ENCODE results near the gene LRRTM2.
"Not testable (repeated sequence)": the region's sequence is repeated elsewhere in the genome, so short reads cannot be mapped to it uniquely, and the experiment has no call there.

Gene LRRTM2

DNA sequence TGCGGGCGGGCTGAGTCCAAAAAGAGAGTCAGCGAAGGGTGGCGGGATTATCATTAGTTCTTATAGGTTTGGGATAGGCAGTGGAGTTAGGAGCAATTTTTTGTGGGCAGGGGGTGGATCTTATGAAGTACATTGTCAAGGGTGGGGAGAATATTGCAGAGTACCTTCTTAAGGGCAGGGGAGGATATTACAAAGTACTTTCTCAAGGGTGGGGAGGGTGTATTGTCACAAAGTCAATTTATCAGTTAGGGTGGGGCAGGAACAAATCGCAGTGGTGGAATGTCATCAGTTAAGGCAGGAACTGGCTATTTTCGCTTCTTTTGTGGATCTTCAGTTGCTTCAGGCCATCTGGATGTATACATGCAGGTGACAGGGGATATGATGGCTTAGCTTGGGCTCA, 40.3 kb downstream of the LRRTM2 start:
- DNase-seq (ENCODE audit: low spot score): not testable (repeated sequence)

DNA sequence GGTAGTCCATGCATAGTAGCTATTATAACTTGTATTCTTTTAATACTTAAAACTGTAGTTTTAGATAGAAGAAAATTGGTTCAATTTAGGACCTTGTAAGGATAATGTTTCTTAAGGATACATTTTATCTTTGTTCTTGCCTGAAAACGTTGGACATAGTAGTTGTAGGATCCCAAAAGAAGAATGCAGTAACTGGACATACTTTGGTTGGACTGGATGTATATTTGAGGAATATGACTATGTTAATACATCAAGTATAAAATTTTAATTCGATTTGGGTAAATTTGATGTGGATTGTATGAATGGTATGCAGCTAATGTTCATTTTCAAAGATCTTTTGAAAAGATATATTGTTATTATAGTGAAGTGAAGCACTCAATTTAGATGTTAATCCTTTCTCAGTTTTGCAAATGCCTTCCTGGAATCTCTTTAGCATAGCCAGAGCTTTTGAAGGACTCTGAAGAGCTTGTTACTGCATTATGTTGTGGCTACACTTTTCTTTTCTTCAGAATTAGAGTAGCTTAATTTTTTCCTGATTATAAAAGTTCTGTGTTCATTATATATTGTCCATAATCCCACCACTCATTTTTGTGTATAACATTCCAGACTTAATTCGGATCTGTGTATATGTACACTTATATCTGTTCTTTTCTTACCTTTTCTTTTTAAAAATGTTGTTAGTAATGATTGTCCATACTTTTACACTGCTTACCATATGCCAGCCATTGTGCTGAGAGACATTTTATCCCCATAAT, 41.2 kb downstream of the LRRTM2 start:
- no peak for DNase-seq (ENCODE audit: low spot score)

DNA sequence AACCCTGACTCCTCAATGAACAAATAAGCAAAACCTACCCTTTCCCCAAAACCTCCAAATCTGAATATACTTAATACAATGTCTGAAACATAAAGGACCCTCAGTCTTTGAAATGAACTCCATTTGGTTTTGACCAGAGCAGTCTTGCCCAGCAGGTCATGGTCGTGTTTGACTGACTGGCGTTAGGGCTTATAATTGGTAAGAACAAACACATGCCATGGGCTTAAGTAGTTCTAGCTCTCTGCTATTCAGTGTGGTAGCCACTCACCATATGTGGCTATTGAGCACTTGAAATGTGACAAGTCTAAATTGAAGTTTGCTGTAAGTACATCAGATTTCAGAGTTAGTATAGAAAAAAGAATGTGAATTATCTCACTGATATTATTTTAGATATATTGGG, 42.1 kb downstream of the LRRTM2 start:
- no peak for DNase-seq (ENCODE audit: low spot score)

DNA sequence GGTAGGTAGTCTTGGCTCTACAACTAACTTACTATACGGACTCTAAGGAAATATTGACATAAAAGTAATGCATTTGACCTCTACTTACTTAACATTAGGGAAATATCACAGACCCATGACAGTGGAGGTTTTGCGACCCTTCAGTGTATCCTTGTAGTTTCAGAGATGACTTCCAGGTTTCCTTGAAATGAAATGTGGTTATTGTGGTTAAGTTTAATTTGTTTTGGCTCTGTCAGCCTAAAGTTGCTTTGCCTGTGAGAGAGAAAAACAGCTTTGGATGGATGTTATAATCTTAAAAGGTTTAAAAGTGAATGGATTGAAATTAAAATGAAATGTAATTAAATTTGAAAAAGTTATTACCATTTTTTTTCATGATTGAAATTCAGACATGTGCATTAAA, 42.9 kb downstream of the LRRTM2 start:
- DNase-seq (ENCODE audit: low spot score): no peak

DNA sequence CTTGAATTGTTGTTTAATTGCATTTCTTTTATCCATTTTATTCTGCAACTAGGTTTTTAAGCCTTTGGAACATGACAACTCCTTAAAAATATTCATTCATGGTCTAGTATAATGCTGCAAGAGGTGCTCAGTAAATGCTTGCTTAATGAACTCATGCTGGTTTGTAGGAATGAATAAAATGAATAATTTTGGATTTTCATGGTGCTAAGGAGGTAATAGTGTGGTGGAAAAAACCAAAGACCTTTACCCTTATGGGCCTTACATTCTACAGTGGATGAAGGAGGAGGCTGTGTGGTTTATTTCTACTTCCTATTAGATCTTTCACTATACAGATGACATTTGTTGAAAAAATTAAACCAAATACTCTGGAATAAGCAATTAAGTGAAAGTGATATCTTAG, 43.4 kb downstream of the LRRTM2 start:
- no peak for DNase-seq (ENCODE audit: low spot score)

DNA sequence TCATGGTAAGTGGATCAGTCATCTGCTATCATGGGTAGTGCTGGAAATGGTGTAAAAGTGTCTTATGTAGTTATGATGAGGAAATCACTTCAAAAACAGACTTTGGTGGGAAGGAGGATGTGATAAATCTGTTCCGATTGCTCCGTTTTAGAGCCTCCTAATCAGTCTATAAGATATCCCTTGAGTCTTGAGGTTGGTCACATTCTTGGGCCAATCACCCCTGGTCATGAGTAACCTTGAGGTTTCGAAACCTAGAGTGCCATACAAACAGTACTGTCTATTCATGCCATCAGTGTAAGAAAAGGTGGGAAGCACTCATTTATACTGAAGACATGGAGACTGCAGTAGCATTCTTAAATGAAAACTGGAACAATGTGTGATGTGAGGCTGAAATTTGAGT, 45.8 kb downstream of the LRRTM2 start:
- DNase-seq (ENCODE audit: low spot score): no peak

DNA sequence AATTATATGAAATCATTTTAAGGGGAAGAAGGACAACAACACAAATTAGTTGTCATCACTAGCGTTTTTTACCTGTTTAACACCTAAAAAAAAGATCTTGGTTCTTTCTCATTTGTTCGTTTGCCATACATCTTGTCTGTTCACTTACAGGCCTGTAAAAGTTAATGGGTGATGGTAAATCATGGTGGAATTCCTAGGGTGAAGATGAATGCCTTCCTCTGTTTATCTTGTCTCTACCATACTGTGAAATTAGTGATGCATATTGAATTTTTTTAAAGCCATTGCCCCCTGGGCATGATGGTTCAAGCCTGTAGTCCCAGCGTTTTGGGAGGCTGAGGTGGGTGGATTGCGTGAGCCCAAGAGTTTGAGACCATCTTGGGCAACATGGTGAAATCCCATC, 46.6 kb downstream of the LRRTM2 start:
- DNase-seq (ENCODE audit: low spot score): no peak

DNA sequence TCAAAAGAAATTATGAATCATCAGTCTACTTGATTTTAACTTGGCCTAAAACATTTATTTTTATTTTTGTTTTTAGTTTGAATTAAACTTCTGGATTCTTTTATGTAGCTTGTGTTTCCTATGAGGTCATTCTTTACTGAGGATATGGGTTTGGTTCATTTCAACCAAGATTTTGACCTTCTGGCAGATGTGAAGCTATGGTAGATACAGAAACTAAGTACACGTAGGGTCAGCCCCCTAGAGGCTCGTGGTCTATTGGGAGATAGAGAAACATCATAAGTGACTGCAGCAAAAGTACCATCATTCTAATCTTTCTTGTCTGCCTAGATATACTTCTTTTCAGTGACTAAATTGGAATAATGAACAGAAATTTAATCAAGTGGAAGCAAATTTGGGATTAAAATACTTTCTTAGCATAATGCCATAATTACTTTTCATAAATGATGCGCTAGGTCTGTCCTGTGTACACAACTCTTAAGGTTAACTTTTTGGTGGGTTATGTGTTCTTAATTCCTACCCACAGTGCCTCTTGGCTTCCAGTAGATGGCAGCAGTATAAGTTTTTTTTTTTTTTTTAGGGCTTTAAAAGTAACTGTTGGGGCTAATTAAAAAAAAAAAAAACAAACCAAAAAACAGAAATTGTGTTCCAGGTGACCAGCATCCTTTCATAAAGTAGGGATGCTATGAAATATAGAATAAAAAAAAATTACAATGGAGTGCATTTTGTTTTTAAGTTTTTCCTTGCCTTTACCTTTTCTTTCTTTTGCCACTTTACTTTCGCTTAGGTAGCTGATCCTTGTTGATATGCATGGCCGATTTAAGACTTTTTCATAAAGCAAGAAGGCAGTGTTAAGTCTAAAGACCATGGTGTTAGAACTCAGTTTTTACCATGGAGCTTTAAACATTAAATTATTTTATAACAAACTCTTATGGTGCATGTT, 49.9 kb downstream of the LRRTM2 start:
- DNase-seq (ENCODE audit: low spot score): no peak

DNA sequence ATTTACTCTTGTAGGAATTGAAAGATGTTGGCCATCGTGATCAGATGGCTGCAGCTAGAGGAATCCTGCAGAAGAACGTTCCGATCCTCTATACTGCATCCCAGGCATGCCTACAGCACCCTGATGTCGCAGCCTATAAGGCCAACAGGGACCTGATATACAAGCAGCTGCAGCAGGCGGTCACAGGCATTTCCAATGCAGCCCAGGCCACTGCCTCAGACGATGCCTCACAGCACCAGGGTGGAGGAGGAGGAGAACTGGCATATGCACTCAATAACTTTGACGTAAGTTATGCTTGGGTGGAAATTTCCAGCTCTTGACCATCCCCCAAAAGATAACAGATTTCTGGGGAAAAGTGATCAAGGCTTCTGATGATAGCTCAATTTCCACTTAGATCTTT, 50.6 kb downstream of the LRRTM2 start:
- no peak for DNase-seq (ENCODE audit: low spot score)

DNA sequence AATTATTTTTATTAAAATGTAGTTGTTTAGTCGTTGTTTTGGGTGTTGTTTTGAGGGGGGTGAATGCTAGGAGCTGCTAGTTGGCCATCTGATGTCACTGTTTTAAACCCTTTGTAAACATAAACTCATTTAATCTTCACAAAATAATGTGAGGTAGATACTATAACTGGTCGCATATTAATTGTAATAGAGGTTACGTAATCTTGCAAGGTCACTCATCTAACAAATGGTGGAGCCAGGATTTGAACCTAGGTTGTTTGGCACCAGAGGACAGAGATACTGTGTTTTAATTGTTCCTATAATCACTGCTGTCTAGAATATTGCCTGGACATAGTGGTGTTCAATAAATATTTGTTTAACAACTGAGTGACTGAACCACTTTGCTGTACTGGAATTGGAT, 54.4 kb downstream of the LRRTM2 start:
- no peak for DNase-seq (ENCODE audit: low spot score)

DNA sequence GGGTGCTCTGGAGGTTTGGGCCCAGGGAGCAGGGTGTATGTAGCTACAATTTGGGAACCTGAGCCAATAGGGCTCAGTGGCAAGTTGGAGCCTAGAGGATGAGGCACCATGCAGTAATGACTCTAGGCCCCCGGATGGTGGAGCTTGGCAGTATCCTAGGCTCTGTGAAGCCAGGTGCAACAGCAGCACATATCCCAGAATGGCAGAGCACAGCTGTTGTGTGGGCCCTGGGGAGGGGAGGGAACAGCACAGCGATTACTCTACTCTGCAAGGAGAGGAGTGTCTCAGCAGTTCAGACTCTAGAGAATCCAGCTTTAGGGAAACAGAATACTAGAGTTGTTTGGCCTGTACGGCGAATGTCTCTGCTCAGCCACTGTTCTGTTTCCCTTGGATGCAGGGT, 56.1 kb downstream of the LRRTM2 start:
- no peak for DNase-seq (ENCODE audit: low spot score)
